ENCODE results near the gene TEX53. TPM values are rescaled to one million over a fixed set of nuclear protein-coding genes. Genes with fewer than 3 reads are reported as not detected.

TEX53 gene
- total RNA-seq, 1 experiment from 2014 or later = not detected

DNA sequence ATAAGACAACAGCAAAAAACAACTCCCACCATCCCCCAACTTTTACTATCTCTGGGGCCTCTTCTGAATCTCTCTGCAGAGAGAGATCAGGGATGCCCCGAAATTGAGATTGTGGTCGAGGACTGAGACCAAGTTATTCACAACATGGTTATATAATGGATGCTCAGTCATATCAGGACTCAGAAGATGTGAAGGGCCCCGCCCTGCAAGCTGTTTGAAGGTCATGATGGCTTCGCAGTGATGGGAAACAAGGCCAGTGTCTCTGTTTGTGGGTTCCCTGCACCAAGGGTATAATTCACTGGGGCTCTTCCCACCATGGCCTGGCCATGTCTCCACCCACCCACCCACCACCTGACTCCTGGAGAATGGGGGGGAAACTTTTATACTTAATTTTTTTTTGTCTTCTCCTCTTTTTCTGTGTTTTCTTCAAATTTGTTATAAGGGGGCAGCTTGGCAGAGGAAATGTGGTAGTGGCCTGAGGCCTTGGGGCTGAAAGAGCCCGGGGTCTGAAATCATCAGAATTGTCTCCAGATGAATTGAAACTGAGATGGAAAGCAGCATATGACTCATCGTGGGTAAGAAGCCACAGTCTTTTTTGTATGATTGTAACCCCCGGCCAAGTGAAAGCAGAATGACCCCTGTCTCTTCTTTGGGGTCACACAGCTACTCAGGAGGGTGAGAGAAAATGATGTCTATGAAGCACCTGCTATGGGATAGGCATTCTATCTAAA, 39.4 kb upstream of the TEX53 start:
- Mint-ChIP-seq H3K9me3 (no peaks in the 10 kb centered on the region), H3K27ac (no peak overlapping the region), H3K27me3 (ENCODE audit: low read depth) (peaks cover 45% of the 10 kb centered on the region), H3K4me1 (peaks cover 6% of the 10 kb centered on the region), H3K4me3 (no peak overlapping the region), H3K36me3 (no peaks in the 10 kb centered on the region)
- DNase-seq (ENCODE audit: low spot score) (no peak), ATAC-seq (no peak)
- POLR2A ChIA-PET = no interaction called here
- CTCF ChIA-PET = no interaction called here
- TF ChIP-seq GTF2I (CRISPR knock-in tag; conservative IDR thresholded peaks at IDR 0.05) (no peak), JUN (CRISPR knock-in tag; IDR thresholded peaks at IDR 0.05) (no peak), ZNF317 (CRISPR knock-in tag; IDR thresholded peaks at IDR 0.05; ENCODE audit: borderline replicate concordance, low read depth) (no peak)
- TF ChIP-seq, protein P1, sequence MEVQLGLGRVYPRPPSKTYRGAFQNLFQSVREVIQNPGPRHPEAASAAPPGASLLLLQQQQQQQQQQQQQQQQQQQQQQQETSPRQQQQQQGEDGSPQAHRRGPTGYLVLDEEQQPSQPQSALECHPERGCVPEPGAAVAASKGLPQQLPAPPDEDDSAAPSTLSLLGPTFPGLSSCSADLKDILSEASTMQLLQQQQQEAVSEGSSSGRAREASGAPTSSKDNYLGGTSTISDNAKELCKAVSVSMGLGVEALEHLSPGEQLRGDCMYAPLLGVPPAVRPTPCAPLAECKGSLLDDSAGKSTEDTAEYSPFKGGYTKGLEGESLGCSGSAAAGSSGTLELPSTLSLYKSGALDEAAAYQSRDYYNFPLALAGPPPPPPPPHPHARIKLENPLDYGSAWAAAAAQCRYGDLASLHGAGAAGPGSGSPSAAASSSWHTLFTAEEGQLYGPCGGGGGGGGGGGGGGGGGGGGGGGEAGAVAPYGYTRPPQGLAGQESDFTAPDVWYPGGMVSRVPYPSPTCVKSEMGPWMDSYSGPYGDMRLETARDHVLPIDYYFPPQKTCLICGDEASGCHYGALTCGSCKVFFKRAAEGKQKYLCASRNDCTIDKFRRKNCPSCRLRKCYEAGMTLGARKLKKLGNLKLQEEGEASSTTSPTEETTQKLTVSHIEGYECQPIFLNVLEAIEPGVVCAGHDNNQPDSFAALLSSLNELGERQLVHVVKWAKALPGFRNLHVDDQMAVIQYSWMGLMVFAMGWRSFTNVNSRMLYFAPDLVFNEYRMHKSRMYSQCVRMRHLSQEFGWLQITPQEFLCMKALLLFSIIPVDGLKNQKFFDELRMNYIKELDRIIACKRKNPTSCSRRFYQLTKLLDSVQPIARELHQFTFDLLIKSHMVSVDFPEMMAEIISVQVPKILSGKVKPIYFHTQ (CRISPR knock-in tag; IDR thresholded peaks at IDR 0.05) = no peak

DNA sequence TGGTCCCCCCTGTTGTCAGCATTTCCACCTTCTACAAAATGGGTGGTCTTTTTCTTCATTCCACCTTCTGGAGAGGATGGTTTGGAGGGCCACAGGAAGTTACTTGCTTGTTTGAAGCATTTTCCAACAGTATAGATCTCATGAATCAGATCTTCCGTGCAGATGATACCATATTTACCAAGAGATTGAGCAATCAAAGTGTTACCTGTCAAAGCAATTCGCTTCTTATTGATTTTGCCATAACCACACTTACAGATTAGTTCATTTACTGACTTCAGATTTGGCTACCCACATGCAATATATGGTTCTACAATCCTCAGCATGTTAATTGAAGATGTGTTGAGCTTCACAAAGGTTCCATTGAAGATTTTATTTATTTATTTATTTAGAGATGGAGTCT, 38.3 kb upstream of the TEX53 start:
- DNase-seq (ENCODE audit: low spot score) = no peak
- Mint-ChIP-seq H3K27me3 (ENCODE audit: low read depth) (peaks cover 51% of the 10 kb centered on the region), H3K27ac (no peak overlapping the region), H3K4me3 (no peak overlapping the region), H3K9me3 (no peaks in the 10 kb centered on the region), H3K36me3 (no peaks in the 10 kb centered on the region), H3K4me1 (peaks cover 6% of the 10 kb centered on the region)
- ChIA-PET CTCF (interaction anchor here (1.0 kb wide), 1 partner anchor 13 kb away, joined by 3 read pairs; no protein-coding TSS in a partner anchor), POLR2A (no interaction called here)
- ATAC-seq = no peak
- no peak for TF ChIP-seq GRHL2 (CRISPR knock-in tag; IDR thresholded peaks at IDR 0.05; ENCODE audit: insufficient replicate concordance, severe bottlenecking)
- TF ChIP-seq FOXJ3 (CRISPR knock-in tag; IDR thresholded peaks at IDR 0.05; ENCODE audit: borderline replicate concordance) = no peak
- TF ChIP-seq, protein P2, sequence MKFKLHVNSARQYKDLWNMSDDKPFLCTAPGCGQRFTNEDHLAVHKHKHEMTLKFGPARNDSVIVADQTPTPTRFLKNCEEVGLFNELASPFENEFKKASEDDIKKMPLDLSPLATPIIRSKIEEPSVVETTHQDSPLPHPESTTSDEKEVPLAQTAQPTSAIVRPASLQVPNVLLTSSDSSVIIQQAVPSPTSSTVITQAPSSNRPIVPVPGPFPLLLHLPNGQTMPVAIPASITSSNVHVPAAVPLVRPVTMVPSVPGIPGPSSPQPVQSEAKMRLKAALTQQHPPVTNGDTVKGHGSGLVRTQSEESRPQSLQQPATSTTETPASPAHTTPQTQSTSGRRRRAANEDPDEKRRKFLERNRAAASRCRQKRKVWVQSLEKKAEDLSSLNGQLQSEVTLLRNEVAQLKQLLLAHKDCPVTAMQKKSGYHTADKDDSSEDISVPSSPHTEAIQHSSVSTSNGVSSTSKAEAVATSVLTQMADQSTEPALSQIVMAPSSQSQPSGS (CRISPR knock-in tag; IDR thresholded peaks at IDR 0.05; ENCODE audit: borderline replicate concordance, low read depth) = no peak
- TF ChIP-seq, protein P3, sequence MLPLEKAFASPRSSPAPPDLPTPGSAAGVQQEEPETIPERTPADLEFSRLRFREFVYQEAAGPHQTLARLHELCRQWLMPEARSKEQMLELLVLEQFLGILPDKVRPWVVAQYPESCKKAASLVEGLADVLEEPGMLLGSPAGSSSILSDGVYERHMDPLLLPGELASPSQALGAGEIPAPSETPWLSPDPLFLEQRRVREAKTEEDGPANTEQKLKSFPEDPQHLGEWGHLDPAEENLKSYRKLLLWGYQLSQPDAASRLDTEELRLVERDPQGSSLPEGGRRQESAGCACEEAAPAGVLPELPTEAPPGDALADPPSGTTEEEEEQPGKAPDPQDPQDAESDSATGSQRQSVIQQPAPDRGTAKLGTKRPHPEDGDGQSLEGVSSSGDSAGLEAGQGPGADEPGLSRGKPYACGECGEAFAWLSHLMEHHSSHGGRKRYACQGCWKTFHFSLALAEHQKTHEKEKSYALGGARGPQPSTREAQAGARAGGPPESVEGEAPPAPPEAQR (CRISPR knock-in tag; IDR thresholded peaks at IDR 0.05) = no peak
- no peak for TF ChIP-seq NFATC4 (CRISPR knock-in tag; IDR thresholded peaks at IDR 0.05)
- TF ChIP-seq EMX1 (CRISPR knock-in tag; IDR thresholded peaks at IDR 0.05) = no peak
- TF ChIP-seq, protein P4, sequence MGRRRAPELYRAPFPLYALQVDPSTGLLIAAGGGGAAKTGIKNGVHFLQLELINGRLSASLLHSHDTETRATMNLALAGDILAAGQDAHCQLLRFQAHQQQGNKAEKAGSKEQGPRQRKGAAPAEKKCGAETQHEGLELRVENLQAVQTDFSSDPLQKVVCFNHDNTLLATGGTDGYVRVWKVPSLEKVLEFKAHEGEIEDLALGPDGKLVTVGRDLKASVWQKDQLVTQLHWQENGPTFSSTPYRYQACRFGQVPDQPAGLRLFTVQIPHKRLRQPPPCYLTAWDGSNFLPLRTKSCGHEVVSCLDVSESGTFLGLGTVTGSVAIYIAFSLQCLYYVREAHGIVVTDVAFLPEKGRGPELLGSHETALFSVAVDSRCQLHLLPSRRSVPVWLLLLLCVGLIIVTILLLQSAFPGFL (CRISPR knock-in tag; IDR thresholded peaks at IDR 0.05; ENCODE audit: borderline replicate concordance) = no peak
- TF ChIP-seq, protein P5, sequence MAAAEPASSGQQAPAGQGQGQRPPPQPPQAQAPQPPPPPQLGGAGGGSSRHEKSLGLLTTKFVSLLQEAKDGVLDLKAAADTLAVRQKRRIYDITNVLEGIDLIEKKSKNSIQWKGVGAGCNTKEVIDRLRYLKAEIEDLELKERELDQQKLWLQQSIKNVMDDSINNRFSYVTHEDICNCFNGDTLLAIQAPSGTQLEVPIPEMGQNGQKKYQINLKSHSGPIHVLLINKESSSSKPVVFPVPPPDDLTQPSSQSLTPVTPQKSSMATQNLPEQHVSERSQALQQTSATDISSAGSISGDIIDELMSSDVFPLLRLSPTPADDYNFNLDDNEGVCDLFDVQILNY (CRISPR knock-in tag; IDR thresholded peaks at IDR 0.05) = no peak
- TF ChIP-seq, protein P6, sequence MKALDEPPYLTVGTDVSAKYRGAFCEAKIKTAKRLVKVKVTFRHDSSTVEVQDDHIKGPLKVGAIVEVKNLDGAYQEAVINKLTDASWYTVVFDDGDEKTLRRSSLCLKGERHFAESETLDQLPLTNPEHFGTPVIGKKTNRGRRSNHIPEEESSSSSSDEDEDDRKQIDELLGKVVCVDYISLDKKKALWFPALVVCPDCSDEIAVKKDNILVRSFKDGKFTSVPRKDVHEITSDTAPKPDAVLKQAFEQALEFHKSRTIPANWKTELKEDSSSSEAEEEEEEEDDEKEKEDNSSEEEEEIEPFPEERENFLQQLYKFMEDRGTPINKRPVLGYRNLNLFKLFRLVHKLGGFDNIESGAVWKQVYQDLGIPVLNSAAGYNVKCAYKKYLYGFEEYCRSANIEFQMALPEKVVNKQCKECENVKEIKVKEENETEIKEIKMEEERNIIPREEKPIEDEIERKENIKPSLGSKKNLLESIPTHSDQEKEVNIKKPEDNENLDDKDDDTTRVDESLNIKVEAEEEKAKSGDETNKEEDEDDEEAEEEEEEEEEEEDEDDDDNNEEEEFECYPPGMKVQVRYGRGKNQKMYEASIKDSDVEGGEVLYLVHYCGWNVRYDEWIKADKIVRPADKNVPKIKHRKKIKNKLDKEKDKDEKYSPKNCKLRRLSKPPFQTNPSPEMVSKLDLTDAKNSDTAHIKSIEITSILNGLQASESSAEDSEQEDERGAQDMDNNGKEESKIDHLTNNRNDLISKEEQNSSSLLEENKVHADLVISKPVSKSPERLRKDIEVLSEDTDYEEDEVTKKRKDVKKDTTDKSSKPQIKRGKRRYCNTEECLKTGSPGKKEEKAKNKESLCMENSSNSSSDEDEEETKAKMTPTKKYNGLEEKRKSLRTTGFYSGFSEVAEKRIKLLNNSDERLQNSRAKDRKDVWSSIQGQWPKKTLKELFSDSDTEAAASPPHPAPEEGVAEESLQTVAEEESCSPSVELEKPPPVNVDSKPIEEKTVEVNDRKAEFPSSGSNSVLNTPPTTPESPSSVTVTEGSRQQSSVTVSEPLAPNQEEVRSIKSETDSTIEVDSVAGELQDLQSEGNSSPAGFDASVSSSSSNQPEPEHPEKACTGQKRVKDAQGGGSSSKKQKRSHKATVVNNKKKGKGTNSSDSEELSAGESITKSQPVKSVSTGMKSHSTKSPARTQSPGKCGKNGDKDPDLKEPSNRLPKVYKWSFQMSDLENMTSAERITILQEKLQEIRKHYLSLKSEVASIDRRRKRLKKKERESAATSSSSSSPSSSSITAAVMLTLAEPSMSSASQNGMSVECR (CRISPR knock-in tag; IDR thresholded peaks at IDR 0.05; ENCODE audit: borderline replicate concordance) = no peak
- TF ChIP-seq, protein P7, sequence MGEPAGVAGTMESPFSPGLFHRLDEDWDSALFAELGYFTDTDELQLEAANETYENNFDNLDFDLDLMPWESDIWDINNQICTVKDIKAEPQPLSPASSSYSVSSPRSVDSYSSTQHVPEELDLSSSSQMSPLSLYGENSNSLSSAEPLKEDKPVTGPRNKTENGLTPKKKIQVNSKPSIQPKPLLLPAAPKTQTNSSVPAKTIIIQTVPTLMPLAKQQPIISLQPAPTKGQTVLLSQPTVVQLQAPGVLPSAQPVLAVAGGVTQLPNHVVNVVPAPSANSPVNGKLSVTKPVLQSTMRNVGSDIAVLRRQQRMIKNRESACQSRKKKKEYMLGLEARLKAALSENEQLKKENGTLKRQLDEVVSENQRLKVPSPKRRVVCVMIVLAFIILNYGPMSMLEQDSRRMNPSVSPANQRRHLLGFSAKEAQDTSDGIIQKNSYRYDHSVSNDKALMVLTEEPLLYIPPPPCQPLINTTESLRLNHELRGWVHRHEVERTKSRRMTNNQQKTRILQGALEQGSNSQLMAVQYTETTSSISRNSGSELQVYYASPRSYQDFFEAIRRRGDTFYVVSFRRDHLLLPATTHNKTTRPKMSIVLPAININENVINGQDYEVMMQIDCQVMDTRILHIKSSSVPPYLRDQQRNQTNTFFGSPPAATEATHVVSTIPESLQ (CRISPR knock-in tag; IDR thresholded peaks at IDR 0.05) = no peak
- TF ChIP-seq, protein P8, sequence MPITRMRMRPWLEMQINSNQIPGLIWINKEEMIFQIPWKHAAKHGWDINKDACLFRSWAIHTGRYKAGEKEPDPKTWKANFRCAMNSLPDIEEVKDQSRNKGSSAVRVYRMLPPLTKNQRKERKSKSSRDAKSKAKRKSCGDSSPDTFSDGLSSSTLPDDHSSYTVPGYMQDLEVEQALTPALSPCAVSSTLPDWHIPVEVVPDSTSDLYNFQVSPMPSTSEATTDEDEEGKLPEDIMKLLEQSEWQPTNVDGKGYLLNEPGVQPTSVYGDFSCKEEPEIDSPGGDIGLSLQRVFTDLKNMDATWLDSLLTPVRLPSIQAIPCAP (CRISPR knock-in tag; IDR thresholded peaks at IDR 0.05) = no peak
- TF ChIP-seq, protein P9, sequence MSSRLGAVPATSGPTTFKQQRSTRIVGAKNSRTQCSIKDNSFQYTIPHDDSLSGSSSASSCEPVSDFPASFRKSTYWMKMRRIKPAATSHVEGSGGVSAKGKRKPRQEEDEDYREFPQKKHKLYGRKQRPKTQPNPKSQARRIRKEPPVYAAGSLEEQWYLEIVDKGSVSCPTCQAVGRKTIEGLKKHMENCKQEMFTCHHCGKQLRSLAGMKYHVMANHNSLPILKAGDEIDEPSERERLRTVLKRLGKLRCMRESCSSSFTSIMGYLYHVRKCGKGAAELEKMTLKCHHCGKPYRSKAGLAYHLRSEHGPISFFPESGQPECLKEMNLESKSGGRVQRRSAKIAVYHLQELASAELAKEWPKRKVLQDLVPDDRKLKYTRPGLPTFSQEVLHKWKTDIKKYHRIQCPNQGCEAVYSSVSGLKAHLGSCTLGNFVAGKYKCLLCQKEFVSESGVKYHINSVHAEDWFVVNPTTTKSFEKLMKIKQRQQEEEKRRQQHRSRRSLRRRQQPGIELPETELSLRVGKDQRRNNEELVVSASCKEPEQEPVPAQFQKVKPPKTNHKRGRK (CRISPR knock-in tag; IDR thresholded peaks at IDR 0.05; ENCODE audit: borderline replicate concordance) = no peak

Measured in WTC11 (cell line).